GF-D8 (cell line): ENCODE results near the gene ARHGAP42.
"Not testable (repeated sequence)": the region's sequence is repeated elsewhere in the genome, so short reads cannot be mapped to it uniquely, and the experiment has no call there.

Source experiments
- DNase-seq: peaks from one replicate; lab custom pipeline; 2025; lab: John Stamatoyannopoulos, UW

ARHGAP42 gene

DNA sequence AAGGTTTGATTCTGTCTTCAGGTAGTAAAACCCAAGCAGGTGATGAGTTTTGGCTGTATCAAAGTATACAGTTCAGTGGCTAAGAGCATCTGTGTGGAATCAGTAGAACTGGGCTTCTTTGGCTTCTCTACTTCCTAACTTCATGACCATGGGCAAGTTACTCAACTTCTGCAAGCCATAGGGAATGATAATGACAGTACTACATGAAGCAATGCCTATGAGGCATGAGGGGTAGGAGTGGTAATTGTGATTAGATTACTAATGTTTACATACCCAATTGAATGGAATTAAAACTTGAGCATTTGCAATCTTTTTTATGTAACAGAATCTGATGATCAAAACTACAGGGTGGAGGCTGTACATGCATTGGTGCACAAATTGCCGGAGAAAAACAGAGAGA lies 278.3 kb downstream of the ARHGAP42 start:
- no peak for DNase-seq

DNA sequence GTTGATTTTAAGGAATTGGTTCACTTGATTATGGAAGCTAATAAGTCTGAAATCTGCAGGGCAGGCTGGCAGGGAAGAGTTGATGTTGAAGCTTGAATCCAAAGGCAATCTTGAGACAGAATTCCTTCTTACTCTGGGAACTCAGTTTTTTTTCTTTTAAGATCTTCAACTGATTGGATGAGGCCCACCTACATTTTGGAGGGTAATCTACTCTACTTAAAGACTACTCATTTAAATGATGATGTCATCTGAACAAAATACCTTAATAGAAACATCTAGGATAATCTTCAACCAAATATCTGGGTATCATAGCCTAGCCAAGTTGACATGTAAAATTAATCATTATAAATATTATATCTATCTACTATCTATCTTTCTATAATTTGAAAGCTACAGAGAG lies 279.3 kb downstream of the ARHGAP42 start:
- no peak for DNase-seq

- no peak for DNase-seq
Measured at GRCh38 chr11:100969008-100969407, 281.9 kb downstream of the ARHGAP42 start.

- no peak for DNase-seq
Measured at GRCh38 chr11:100970283-100971164, 283.4 kb downstream of the ARHGAP42 start.

DNA sequence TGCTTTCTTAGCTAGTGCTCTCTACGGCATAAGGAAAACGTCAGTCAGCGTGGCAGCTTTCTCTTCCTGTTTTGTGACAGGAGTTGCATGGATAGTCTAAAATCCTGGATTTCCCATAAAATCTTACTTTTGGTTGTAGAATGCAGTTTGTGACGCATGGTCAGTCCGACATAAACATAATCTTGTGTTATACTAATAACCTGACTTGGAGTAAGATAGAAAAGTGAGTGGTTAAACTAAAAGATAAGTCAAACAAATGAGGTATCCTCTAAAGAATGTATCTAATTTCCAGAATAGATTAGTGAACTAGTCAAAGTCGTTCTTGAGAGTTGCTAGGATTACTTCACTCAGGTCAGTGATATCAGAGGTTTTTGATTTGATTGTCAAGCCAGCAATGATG lies 285.0 kb downstream of the ARHGAP42 start:
- DNase-seq: no peak

DNA sequence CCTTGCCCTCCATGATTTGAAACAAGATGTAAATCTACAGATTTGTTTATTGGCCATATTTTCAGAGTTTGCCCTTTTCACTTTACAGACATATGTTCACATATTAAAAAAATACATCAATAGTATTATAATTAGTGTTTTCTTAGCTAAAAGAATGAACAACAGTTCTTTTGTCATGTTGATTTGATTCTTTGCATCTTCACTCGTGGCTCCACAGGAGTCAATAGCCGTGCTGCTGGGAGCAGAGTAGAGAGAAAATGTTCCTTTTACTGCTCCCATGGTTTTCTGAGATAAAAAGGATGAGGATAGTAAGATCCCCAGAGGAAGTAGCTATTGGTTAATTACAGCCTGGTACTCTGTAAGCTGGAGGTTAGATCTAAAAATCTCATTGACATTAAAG lies 291.4 kb downstream of the ARHGAP42 start:
- no peak for DNase-seq

- DNase-seq: no peak
Measured at GRCh38 chr11:100978939-100979338, 291.9 kb downstream of the ARHGAP42 start.

GRCh38 chr11:100980156-100980555 lies 293.1 kb downstream of the ARHGAP42 start:
- DNase-seq: no peak

DNA sequence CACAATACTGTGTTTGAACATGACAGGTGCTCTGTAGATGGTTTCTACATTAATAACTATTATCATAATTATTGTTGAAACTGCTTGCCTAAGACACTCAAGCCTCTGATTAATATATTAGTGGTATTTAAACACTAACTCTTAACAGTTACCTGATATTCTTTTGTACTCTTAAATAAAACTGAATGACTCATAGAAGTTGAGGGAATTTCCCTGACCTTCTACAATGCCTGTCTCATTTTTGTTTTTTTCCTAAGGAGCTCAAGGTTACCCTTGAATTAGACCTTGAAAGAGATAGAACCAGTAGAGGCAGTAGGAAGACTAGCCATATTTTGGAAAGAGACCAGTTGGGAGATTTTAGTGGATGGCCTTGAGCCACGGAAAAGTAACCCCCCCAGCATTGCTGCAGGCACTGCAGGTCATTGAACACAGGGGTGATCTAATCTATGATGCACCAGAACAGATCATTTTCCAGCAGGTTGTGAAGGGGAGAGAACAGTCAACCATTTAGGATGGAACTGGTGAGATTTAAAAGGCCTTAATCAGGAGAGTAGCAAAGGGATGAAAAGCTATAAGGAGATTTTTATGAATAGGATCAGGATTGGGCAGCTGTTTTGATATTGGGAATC lies 294.2 kb downstream of the ARHGAP42 start:
- no peak for DNase-seq

GRCh38 chr11:100984668-100985067 lies 297.6 kb downstream of the ARHGAP42 start:
- DNase-seq: no peak

GRCh38 chr11:100990931-100991330 lies 303.8 kb downstream of the ARHGAP42 start:
- DNase-seq: no peak

- DNase-seq: no peak
Measured at GRCh38 chr11:100991541-100991940, 304.5 kb downstream of the ARHGAP42 start.

GRCh38 chr11:100994966-100995365 lies 307.9 kb downstream of the ARHGAP42 start:
- no peak for DNase-seq

DNA sequence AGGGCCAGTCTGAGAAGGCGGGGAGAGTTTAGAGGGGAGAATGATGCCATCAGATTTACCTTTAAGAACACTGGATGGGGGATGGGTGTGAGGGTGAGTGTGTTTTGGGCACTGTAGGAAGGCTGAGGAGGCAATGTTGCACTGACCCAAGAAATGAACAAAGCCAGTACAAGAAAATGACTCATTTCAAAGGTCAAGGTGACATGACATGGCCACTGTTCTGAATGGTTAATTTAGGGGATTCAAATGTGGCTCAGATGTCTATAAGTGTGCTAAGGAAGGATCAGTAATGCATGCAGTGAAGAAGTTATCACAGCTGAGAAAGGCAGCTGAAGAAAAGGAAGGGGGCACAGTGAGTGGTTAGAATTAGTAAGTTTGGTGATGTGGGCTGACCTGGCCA lies 312.7 kb downstream of the ARHGAP42 start:
- no peak for DNase-seq

- DNase-seq: no peak
Measured at GRCh38 chr11:101003468-101003867, 316.4 kb downstream of the ARHGAP42 start.

DNA sequence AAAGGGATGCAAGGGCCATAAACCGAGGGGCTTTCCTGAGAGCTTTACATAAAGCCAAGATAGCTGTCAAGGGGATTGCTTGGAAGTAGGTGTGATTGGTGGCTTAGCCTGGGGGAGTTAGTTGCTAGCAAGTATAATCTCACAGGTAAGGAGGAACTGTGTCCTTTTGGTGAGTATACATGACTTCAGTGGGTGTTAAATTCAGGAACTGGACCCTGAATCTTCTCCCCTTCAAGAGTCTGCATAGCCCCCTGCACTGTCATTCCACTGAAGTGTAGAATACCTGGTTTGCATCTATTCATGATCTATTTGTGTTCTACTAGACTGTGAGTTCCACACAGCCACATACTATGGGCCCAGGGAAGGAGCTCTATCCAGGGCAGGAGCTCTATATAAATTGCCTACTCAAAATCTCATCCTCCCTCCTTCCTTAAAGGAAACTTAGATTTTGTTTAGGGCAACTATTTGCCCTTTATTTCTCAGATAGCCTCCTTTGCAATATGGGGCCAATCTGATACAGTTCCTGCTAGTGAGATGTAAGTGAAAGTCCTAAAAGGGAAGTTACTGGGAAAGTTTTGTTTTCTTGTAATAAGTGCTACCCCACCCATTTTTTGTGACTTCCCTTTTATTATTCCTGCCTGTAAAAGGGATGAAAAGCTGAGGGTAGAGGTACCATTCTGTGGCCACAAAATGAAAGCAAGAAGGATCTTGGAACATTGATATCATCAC lies 322.0 kb downstream of the ARHGAP42 start:
- DNase-seq: no peak

- DNase-seq: no peak
Measured at GRCh38 chr11:101009690-101010055, 322.6 kb downstream of the ARHGAP42 start.

- no peak for DNase-seq
Measured at GRCh38 chr11:101010899-101011298, 323.8 kb downstream of the ARHGAP42 start.

DNA sequence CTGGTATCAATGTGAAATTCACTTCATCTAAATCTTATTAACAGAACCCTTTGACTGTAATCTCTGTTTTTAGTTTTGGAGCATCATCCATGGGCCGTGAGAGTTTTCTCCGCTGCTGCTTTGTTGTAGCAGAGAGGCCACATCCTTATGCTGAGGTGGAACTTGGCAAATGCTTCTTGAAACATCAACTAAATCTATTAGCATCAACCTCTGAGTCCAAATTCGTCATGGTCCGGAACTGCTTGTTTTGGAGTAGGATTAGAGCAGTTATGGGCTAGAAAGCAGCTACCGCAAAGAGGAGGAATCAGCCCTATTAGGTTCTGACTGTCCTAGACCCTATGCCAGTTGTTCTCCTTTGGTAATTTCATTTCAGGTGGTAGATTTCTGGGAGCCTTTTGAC lies 324.8 kb downstream of the ARHGAP42 start:
- no peak for DNase-seq

DNA sequence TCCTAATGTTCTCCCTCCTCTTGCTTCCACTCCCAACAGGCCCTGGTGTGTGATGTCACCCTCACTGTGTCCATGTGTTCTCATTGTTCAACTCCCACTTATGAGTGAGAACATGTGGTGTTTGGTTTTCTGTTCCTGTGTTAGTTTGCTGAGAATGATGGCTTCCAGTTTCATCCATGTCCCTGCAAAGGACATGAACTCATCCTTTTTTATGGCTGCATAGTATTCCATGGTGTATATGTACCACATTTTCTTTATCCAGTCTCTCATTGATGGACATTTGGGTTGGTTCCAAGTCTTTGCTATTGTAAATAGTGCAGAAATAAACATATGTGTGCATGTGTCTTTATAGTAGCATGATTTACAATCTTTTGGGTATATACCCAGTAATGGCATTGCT lies 326.6 kb downstream of the ARHGAP42 start:
- not testable (repeated sequence) for DNase-seq

GRCh38 chr11:101014600-101015285 lies 327.7 kb downstream of the ARHGAP42 start:
- no peak for DNase-seq

DNA sequence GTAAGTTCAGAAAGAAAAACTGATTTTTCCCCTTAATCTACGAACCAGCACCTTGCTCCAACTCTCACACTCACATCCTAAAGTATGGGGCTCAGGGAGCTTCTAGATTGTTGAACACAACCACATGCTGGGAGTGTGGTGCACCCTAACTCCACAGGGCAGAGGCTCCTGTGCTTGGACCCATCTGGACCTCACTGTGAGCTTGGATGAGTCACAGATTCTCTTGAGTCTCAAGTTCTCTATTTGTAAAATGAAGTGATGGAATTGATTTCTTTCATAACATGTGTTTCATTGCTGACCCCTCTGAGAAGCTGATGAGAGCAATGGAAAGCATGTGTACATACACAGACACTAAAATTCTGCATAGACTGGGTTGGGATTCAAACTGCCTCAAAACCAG lies 332.8 kb downstream of the ARHGAP42 start:
- no peak for DNase-seq
